GM18519 (cell line): ENCODE measurements around the gene ALPG.
"Not testable (repeated sequence)": the region's sequence is repeated elsewhere in the genome, so short reads cannot be mapped to it uniquely, and the experiment has no call there.

Source experiments
- ATAC-seq: cut with Tn5 transposase; IDR thresholded peaks from one replicate; pipeline ENCODE4 v1.9.1; 2021; ENCODE audit warnings: mild to moderate bottlenecking, moderate library complexity; ENCODE audit not compliant: unreplicated experiment, low FRiP score

The ALPG gene

GRCh38 chr2:232418466-232419244 lies 12.0 kb downstream of the ALPG start:
- no peak for ATAC-seq

GRCh38 chr2:232419245-232420072 lies 12.8 kb downstream of the ALPG start:
- no peak for ATAC-seq

- no peak for ATAC-seq
Measured at GRCh38 chr2:232420073-232420454, 13.4 kb downstream of the ALPG start.

- ATAC-seq: no peak
Measured at GRCh38 chr2:232420463-232421188, 14.0 kb downstream of the ALPG start.

- no peak for ATAC-seq
Measured at GRCh38 chr2:232421189-232421785, 14.6 kb downstream of the ALPG start.

- ATAC-seq: no peak
Measured at GRCh38 chr2:232422051-232422450, 15.4 kb downstream of the ALPG start.

GRCh38 chr2:232422996-232423395 lies 16.4 kb downstream of the ALPG start:
- ATAC-seq: not testable (repeated sequence)

GRCh38 chr2:232423407-232423806 lies 16.8 kb downstream of the ALPG start:
- not testable (repeated sequence) for ATAC-seq

GRCh38 chr2:232431705-232432590 lies 25.3 kb downstream of the ALPG start:
- ATAC-seq: no peak

GRCh38 chr2:232432598-232433184 lies 26.0 kb downstream of the ALPG start:
- ATAC-seq: no peak

GRCh38 chr2:232433622-232434021 lies 27.0 kb downstream of the ALPG start:
- ATAC-seq: not testable (repeated sequence)

GRCh38 chr2:232434091-232434490 lies 27.4 kb downstream of the ALPG start:
- no peak for ATAC-seq

GRCh38 chr2:232434563-232435374 lies 28.1 kb downstream of the ALPG start:
- ATAC-seq: no peak

GRCh38 chr2:232435375-232435648 lies 28.7 kb downstream of the ALPG start:
- no peak for ATAC-seq

- ATAC-seq: no peak
Measured at GRCh38 chr2:232435805-232436204, 29.2 kb downstream of the ALPG start.

- no peak for ATAC-seq
Measured at GRCh38 chr2:232436381-232437194, 29.9 kb downstream of the ALPG start.

- ATAC-seq: no peak
Measured at GRCh38 chr2:232437195-232437571, 30.5 kb downstream of the ALPG start.

- ATAC-seq: no peak
Measured at GRCh38 chr2:232438091-232438490, 31.4 kb downstream of the ALPG start.
